Left renal cortex interstitium (tissue), 4 donors: ENCODE data around the gene LYST. TPM values are rescaled to one million over a fixed set of nuclear protein-coding genes. Genes with fewer than 3 reads are reported as not detected.
"Not testable (repeated sequence)": the region's sequence is repeated elsewhere in the genome, so short reads cannot be mapped to it uniquely, and the experiment has no call there.

Source experiments
- DNase-seq, 4 donors: peaks; one replicate each; pipeline ENCODE4 v3.0.0-alpha.2; 2013; ENCODE audit warnings: low read depth in 4 of 4, low spot score in 2 of 4, missing footprints in 1 of 4
- polyA plus RNA-seq, 4 donors: library from polyadenylated mRNA; unstranded; fragments of 120-200 nt; gene quantifications; one replicate each; pipeline ENCODE4 v1.2.1, GENCODE V29; 2013; ENCODE audit not compliant: insufficient read length in 4 of 4

The LYST gene
- polyA plus RNA-seq, 4 donors: 9.9 to 12.7 (median 11.7) TPM

GRCh38 chr1:235644693-235645305 lies 221.9 kb downstream of the LYST start:
- no peak for DNase-seq

GRCh38 chr1:235643837-235644692 lies 222.6 kb downstream of the LYST start:
- DNase-seq: no peak

GRCh38 chr1:235642943-235643371 lies 223.7 kb downstream of the LYST start:
- no peak for DNase-seq

- no peak for DNase-seq
Measured at GRCh38 chr1:235642011-235642942, 224.4 kb downstream of the LYST start.

GRCh38 chr1:235640580-235640979 lies 226.1 kb downstream of the LYST start:
- DNase-seq: no peak

GRCh38 chr1:235639226-235640205 lies 227.2 kb downstream of the LYST start:
- no peak for DNase-seq

- DNase-seq: not testable (repeated sequence)
Measured at GRCh38 chr1:235638612-235639011, 228.1 kb downstream of the LYST start.

GRCh38 chr1:235637756-235638534 lies 228.8 kb downstream of the LYST start:
- DNase-seq: no peak

GRCh38 chr1:235635938-235636662 lies 230.6 kb downstream of the LYST start:
- no peak for DNase-seq

- DNase-seq: no peak
Measured at GRCh38 chr1:235632506-235633401, 234.0 kb downstream of the LYST start.

GRCh38 chr1:235631816-235632215 lies 234.9 kb downstream of the LYST start:
- DNase-seq: no peak

GRCh38 chr1:235628316-235629005 lies 238.2 kb downstream of the LYST start:
- no peak for DNase-seq

- DNase-seq: no peak
Measured at GRCh38 chr1:235625831-235626230, 240.9 kb downstream of the LYST start.

- DNase-seq: no peak
Measured at GRCh38 chr1:235625340-235625739, 241.4 kb downstream of the LYST start.

GRCh38 chr1:235624721-235625333 lies 241.9 kb downstream of the LYST start:
- DNase-seq: no peak
